HepG2 (cell line): ENCODE results near the gene ATXN7L3. TPM values are rescaled to one million over a fixed set of nuclear protein-coding genes. Genes with fewer than 3 reads are reported as not detected.

Experiments
- ATF7 ChIP-seq, 2 experiments: fragments of 450-650 bp in 1 of 2; sonication (generic) in 1 of 2; formaldehyde crosslinking in 1 of 2; IDR thresholded peaks; 2 replicates each; pipeline versions ENCODE4 v1.4.0 to v1.6.1; 2016 to 2020; ENCODE audit warnings: antibody characterized with exemption in 1 of 2, mild to moderate bottlenecking in 1 of 2, missing genetic modification reagents in 1 of 2
- ETV5 ChIP-seq: IDR thresholded peaks from 2 replicates; pipeline ENCODE4 v1.6.1; 2018; ENCODE audit warnings: missing biosample characterization, missing genetic modification reagents, inconsistent platforms, borderline replicate concordance
- FOXA3 ChIP-seq: IDR thresholded peaks from 2 replicates; pipeline ENCODE4 v1.6.1; 2016; ENCODE audit warnings: missing genetic modification reagents, missing compliant biosample characterization
- FOXK1 ChIP-seq: sonication (generic); formaldehyde crosslinking; IDR thresholded peaks from 2 replicates; pipeline ENCODE4 v1.4.0; 2020; ENCODE audit warnings: low read depth, missing genetic modification reagents, borderline replicate concordance
- HOXA3 ChIP-seq: sonication (generic); formaldehyde crosslinking; IDR thresholded peaks from 2 replicates; pipeline ENCODE4 v1.5.0; 2020; ENCODE audit warnings: missing genetic modification reagents
- MED1 ChIP-seq: sonication (generic); formaldehyde crosslinking; IDR thresholded peaks from 2 replicates; pipeline ENCODE4 v1.4.0; 2020; ENCODE audit warnings: missing genetic modification reagents
- MYC ChIP-seq: sonication (generic); formaldehyde crosslinking; IDR thresholded peaks from 2 replicates; pipeline ENCODE4 v1.9.0; 2021; ENCODE audit warnings: missing genetic modification reagents, borderline replicate concordance
- NCOA1 ChIP-seq: sonication (generic); formaldehyde crosslinking; IDR thresholded peaks from 2 replicates; pipeline ENCODE4 v1.9.0; 2021; ENCODE audit warnings: missing genetic modification reagents
- POGZ ChIP-seq: sonication (generic); formaldehyde crosslinking; IDR thresholded peaks from 2 replicates; pipeline ENCODE4 v1.4.0; 2020; ENCODE audit warnings: mild to moderate bottlenecking, missing genetic modification reagents
- RXRA ChIP-seq: sonication (generic); formaldehyde crosslinking; IDR thresholded peaks from 2 replicates; pipeline ENCODE4 v1.5.1; 2020; ENCODE audit warnings: missing genetic modification reagents
- ZFP36 ChIP-seq: fragments of 150-350 bp; IDR thresholded peaks from 2 replicates; pipeline ENCODE4 v1.6.1; 2018; ENCODE audit warnings: borderline replicate concordance, low read length, low read depth; ENCODE audit not compliant: partially characterized antibody
- ZNF460 ChIP-seq: sonication (generic); formaldehyde crosslinking; IDR thresholded peaks from 2 replicates; pipeline ENCODE4 v1.5.1; 2020; ENCODE audit warnings: missing genetic modification reagents, mild to moderate bottlenecking, borderline replicate concordance
- ZNF607 ChIP-seq: sonication (generic); formaldehyde crosslinking; IDR thresholded peaks from 2 replicates; pipeline ENCODE4 v1.5.1; 2020; ENCODE audit warnings: missing genetic modification reagents, mild to moderate bottlenecking, borderline replicate concordance
- ZNF660 ChIP-seq: sonication (generic); formaldehyde crosslinking; IDR thresholded peaks from 2 replicates; pipeline ENCODE4 v1.5.1; 2020; ENCODE audit warnings: mild to moderate bottlenecking, low read depth, missing genetic modification reagents, borderline replicate concordance
- ZNF670 ChIP-seq: sonication (generic); formaldehyde crosslinking; IDR thresholded peaks from 2 replicates; pipeline ENCODE4 v1.8.0; 2022; ENCODE audit warnings: mild to moderate bottlenecking, missing genetic modification reagents, borderline replicate concordance
- ZNF7 ChIP-seq: IDR thresholded peaks from 2 replicates; pipeline ENCODE4 v1.6.1; 2016; ENCODE audit warnings: missing biosample characterization, missing genetic modification reagents
- ZNF83 ChIP-seq: sonication (generic); formaldehyde crosslinking; IDR thresholded peaks from 2 replicates; pipeline ENCODE4 v1.4.0; 2020; ENCODE audit warnings: missing genetic modification reagents, mild to moderate bottlenecking, borderline replicate concordance
- polyA plus RNA-seq, 8 experiments: library from polyadenylated mRNA; depleted of rRNA in 3 of 8; stranded (reverse) in 7 of 8; unstranded in 1 of 8; fragments of >200 nt; fragmentation: Illumina TruSeq in 4 of 8; extraction: Trizol in 4 of 8; gene quantifications; 2 replicates each; pipeline versions ENCODE4 v1.2.1 to v1.2.3, GENCODE V29; 2011 to 2016; ENCODE audit warnings: low read depth in 4 of 8, missing spikeins in 1 of 8, mixed read lengths in 1 of 8; ENCODE audit not compliant: insufficient read depth in 1 of 8
- total RNA-seq, 5 experiments: library from RNA; depleted of rRNA; stranded (reverse); fragments of >200 nt; fragmentation: Illumina TruSeq; extraction: Trizol; gene quantifications; 2 replicates each; pipeline ENCODE4 v1.2.3, GENCODE V29; 2016; ENCODE audit warnings: low read depth in 1 of 5
- TF ChIP-seq, protein P1 (sequence below): sonication (generic); formaldehyde crosslinking; IDR thresholded peaks from 2 replicates; pipeline ENCODE4 v1.4.0; 2020; ENCODE audit warnings: mild to moderate bottlenecking, missing genetic modification reagents, borderline replicate concordance
- TF ChIP-seq, protein P2 (sequence below): sonication (generic); formaldehyde crosslinking; IDR thresholded peaks from 2 replicates; pipeline ENCODE4 v1.8.0; 2022; ENCODE audit warnings: mild to moderate bottlenecking, missing genetic modification reagents; ENCODE audit not compliant: insufficient replicate concordance
- TF ChIP-seq, protein P3 (sequence below): sonication (generic); formaldehyde crosslinking; IDR thresholded peaks from 2 replicates; pipeline ENCODE4 v1.8.1; 2023; ENCODE audit warnings: mild to moderate bottlenecking, moderate library complexity, missing genetic modification reagents
- TF ChIP-seq, protein P4 (sequence below): sonication (generic); formaldehyde crosslinking; IDR thresholded peaks from 2 replicates; pipeline ENCODE4 v1.4.0; 2020; ENCODE audit warnings: missing genetic modification reagents
- TF ChIP-seq, protein P5 (sequence below): IDR thresholded peaks from 2 replicates; pipeline ENCODE4 v1.6.1; 2018; ENCODE audit warnings: missing genetic modification reagents, mild to moderate bottlenecking, missing compliant biosample characterization

Gene ATXN7L3
- total and polyA plus RNA-seq, 2 of the 13 experiments (the other 11 are each of a cell fraction or from before 2014, with no cell fraction given): 44.5 to 59.1 TPM

DNA sequence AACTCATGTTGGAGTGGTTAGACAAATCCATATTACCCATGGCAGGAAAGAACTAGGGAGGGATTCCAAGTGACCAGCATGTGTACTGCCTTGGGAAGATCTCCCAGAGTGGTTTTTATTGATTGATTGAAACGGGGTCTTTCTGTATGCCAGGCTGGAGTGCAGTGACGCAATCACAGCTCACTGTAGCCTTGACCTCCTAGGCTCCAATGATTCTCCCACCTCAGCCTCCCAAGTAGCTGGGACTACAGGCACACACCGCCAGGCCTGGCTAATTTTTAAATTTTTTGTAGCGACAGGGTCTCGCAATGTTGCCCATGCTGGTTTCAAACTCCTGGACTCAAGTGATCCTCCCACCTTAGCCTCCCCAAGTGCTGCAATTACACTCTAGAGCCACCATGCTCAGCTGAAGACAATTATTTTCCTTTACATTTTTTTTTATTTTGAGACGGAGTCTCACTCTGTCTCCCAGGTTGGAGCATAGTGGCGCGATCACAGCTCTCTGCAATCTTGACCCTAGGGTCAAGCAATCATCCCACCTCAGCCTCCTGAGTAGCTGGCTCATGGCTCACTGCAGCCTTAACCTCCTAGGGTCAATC is 15.4 kb downstream of the ATXN7L3 start (continued):
- TF ChIP-seq ZFP36 (no peak), MED1 (CRISPR knock-in tag) (peak; percentile 27; the same call in 1 of the 2 replicates), ETV5 (CRISPR knock-in tag) (no peak), NCOA1 (CRISPR knock-in tag) (no peak), FOXA3 (CRISPR knock-in tag) (peak; percentile 26; the same call in 1 of the 2 replicates), ZNF660 (CRISPR knock-in tag) (no peak), ZNF460 (CRISPR knock-in tag) (peak; percentile 85; the same call in 1 of the 2 replicates), HOXA3 (CRISPR knock-in tag) (peak; percentile 50; the same call in 1 of the 2 replicates), ZNF670 (CRISPR knock-in tag) (no peak), FOXK1 (0 out of 2 replicates have a peak, but pooled peaks have one; percentile 16), ZNF83 (CRISPR knock-in tag) (no peak), ZNF607 (no peak), RXRA (CRISPR knock-in tag) (no peak; the same call in 1 of the 2 replicates), MYC (0 out of 2 replicates have a peak, but pooled peaks have one; percentile 22), ZNF7 (CRISPR knock-in tag) (peak; percentile 5; the same call in 1 of the 2 replicates), POGZ (CRISPR knock-in tag) (peak; percentile 31; the same call in 1 of the 2 replicates), ATF7 (IDR thresholded peaks at IDR 0.05) (no peak), ATF7 (CRISPR knock-in tag; IDR thresholded peaks at IDR 0.05) (no peak)
- TF ChIP-seq, protein P1, sequence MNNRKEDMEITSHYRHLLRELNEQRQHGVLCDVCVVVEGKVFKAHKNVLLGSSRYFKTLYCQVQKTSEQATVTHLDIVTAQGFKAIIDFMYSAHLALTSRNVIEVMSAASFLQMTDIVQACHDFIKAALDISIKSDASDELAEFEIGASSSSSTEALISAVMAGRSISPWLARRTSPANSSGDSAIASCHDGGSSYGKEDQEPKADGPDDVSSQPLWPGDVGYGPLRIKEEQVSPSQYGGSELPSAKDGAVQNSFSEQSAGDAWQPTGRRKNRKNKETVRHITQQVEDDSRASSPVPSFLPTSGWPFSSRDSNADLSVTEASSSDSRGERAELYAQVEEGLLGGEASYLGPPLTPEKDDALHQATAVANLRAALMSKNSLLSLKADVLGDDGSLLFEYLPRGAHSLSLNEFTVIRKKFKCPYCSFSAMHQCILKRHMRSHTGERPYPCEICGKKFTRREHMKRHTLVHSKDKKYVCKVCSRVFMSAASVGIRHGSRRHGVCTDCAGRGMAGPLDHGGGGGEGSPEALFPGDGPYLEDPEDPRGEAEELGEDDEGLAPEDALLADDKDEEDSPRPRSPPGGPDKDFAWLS: no peak
- TF ChIP-seq, protein P2, sequence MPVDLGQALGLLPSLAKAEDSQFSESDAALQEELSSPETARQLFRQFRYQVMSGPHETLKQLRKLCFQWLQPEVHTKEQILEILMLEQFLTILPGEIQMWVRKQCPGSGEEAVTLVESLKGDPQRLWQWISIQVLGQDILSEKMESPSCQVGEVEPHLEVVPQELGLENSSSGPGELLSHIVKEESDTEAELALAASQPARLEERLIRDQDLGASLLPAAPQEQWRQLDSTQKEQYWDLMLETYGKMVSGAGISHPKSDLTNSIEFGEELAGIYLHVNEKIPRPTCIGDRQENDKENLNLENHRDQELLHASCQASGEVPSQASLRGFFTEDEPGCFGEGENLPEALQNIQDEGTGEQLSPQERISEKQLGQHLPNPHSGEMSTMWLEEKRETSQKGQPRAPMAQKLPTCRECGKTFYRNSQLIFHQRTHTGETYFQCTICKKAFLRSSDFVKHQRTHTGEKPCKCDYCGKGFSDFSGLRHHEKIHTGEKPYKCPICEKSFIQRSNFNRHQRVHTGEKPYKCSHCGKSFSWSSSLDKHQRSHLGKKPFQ (CRISPR knock-in tag): no peak
- TF ChIP-seq, protein P3, sequence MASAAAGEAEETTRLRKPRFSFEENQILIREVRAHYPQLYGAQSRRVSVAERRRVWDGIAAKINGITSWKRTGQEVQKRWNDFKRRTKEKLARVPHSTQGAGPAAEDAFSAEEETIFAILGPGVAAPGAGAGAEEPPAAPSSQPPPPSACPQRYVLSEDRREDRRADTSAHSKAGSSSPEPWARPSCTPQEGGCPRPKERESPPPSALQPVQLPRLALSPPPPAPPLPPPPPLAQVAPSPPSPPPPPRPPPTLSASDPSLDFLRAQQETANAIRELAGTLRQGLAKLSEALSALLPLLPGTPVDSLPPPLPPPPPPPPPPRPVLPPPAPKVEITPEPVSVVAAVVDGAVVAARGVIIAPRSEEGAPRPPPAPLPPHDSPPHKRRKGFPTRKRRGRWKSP (CRISPR knock-in tag): no peak
- TF ChIP-seq, protein P4, sequence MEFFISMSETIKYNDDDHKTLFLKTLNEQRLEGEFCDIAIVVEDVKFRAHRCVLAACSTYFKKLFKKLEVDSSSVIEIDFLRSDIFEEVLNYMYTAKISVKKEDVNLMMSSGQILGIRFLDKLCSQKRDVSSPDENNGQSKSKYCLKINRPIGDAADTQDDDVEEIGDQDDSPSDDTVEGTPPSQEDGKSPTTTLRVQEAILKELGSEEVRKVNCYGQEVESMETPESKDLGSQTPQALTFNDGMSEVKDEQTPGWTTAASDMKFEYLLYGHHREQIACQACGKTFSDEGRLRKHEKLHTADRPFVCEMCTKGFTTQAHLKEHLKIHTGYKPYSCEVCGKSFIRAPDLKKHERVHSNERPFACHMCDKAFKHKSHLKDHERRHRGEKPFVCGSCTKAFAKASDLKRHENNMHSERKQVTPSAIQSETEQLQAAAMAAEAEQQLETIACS (CRISPR knock-in tag): no peak
- TF ChIP-seq, protein P5, sequence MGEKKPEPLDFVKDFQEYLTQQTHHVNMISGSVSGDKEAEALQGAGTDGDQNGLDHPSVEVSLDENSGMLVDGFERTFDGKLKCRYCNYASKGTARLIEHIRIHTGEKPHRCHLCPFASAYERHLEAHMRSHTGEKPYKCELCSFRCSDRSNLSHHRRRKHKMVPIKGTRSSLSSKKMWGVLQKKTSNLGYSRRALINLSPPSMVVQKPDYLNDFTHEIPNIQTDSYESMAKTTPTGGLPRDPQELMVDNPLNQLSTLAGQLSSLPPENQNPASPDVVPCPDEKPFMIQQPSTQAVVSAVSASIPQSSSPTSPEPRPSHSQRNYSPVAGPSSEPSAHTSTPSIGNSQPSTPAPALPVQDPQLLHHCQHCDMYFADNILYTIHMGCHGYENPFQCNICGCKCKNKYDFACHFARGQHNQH (CRISPR knock-in tag): no peak; the same call in 1 of the 2 replicates
